HFF-Myc (cell line): ENCODE results near the gene IST1.

ENCODE experiments used
- DNase-seq: peaks from one replicate; pipeline ENCODE4 v3.0.0-alpha.2; 2011; ENCODE audit warnings: low read depth; ENCODE audit errors: extremely low read depth
- H3K4me3 ChIP-seq: replicated peaks from 2 replicates; pipeline ENCODE4 v1.5.1; 2011; ENCODE audit warnings: low read depth, mild to moderate bottlenecking, control low read depth, low read length
- TF ChIP-seq, protein P1 (sequence below): IDR thresholded peaks from 2 replicates; pipeline ENCODE4 v1.5.1; 2012; ENCODE audit warnings: mild to moderate bottlenecking, low read depth, low read length, control low read depth; ENCODE audit errors: missing control alignments

IST1 gene

DNA sequence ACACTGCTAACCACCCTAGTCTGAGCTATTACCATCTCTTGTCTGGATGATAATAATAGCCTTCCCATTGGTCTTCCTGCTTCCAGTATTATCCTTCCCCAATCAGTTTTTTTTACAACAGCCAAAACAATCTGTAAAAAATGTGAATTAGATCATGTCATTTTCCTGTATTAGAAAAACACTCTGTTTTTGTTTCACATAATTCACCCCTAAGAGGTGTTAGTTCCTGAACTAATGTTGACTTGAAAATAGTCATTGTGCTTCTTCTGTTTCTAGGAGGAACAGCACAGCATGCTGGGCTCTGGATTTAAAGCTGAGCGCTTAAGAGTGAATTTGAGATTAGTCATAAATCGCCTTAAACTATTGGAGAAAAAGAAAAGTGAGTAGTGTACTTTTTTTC, 20.0 kb downstream of the IST1 start:
- no peak overlapping the region for H3K4me3 ChIP-seq
- TF ChIP-seq, protein P1, sequence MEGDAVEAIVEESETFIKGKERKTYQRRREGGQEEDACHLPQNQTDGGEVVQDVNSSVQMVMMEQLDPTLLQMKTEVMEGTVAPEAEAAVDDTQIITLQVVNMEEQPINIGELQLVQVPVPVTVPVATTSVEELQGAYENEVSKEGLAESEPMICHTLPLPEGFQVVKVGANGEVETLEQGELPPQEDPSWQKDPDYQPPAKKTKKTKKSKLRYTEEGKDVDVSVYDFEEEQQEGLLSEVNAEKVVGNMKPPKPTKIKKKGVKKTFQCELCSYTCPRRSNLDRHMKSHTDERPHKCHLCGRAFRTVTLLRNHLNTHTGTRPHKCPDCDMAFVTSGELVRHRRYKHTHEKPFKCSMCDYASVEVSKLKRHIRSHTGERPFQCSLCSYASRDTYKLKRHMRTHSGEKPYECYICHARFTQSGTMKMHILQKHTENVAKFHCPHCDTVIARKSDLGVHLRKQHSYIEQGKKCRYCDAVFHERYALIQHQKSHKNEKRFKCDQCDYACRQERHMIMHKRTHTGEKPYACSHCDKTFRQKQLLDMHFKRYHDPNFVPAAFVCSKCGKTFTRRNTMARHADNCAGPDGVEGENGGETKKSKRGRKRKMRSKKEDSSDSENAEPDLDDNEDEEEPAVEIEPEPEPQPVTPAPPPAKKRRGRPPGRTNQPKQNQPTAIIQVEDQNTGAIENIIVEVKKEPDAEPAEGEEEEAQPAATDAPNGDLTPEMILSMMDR: no peak
- DNase-seq: no peak

- DNase-seq: no peak
- TF ChIP-seq, protein P1: no peak
- no peak overlapping the region for H3K4me3 ChIP-seq
Observed at GRCh38 chr16:71916397-71916920, 21.1 kb downstream of the IST1 start.

DNA sequence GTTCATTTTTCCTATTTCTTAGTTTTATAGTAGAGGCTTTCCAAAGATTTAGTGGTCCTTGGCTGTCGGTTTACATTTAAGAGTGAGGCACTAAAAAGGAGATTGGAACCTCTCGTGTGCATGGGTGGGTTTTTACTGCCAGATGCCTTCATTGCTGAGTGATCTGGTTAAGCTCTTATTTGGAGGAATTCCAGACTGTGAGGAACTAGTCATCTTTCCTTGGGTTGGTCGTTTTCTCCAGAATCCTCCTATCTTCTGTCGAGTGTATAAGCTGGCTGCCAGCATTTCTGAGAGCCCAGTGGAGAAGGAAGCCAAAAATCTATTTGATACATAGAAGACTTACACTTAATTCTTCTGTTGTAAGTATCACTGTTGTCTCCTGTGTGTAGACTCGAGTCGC, 22.6 kb downstream of the IST1 start:
- TF ChIP-seq, protein P1: no peak
- DNase-seq: peak; percentile 30
- no peak overlapping the region for H3K4me3 ChIP-seq

DNA sequence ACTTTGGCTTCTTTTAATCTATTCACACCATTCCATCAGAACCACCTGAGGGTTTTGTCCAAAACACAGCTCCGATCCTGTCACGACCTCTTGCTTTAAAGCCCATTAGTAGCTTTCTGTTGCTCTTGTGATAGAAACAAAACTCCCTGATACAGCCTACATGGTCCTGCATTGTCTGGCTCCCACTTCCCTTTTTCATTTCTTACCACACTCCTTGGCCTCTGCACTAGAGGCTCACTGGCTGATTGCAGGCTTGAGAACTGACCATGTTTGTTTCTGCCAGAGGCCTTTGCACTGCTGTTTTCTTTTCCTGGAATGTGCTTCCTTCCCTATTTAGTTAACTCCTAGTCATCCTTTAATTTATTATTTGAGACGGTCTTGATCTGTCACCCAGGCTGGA, 23.7 kb downstream of the IST1 start:
- H3K4me3 ChIP-seq: no peak overlapping the region
- DNase-seq: no peak
- TF ChIP-seq, protein P1: no peak

- DNase-seq: no peak
- TF ChIP-seq, protein P1: no peak
- no peak overlapping the region for H3K4me3 ChIP-seq
Observed at GRCh38 chr16:71920658-71921057, 25.3 kb downstream of the IST1 start.

- no peak for DNase-seq
- H3K4me3 ChIP-seq: no peak overlapping the region
- TF ChIP-seq, protein P1: no peak
Observed at GRCh38 chr16:71923941-71924690, 28.8 kb downstream of the IST1 start.

DNA sequence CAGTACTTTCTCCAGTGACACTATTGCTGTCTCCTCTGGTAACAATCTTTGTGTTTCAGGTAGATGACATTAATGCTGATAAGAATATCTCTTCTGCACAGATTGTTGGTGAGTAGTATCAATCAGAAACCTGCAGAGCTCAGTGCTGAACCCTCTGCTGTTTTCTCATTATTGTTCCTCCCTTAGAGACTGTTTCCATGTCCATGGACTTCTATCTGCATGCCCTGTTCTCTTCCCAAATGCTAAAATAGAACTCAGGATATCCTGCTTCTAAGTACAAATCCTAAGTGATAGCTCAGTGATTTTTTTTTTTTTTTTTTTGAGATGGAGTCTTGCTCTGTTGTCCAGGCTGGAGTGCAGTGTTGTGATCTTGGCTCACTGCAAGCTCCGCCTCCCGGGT, 29.4 kb downstream of the IST1 start:
- TF ChIP-seq, protein P1: no peak
- no peak for DNase-seq

More for the DNA sequence above, 29.4 kb downstream of the IST1 start:
- H3K4me3 ChIP-seq: no peak overlapping the region
